GM18909 (cell line): ENCODE data around the gene KCNC2.

Experiments
- ATAC-seq: cut with Tn5 transposase; IDR thresholded peaks from one replicate; pipeline ENCODE4 v1.9.1; 2021; ENCODE audit warnings: mild to moderate bottlenecking; ENCODE audit not compliant: unreplicated experiment, poor library complexity

Gene KCNC2

GRCh38 chr12:75081305-75081704 lies 128.3 kb downstream of the KCNC2 start:
- no peak for ATAC-seq

- ATAC-seq: no peak
Measured at GRCh38 chr12:75080582-75080981, 129.1 kb downstream of the KCNC2 start.

GRCh38 chr12:75065482-75065881 lies 144.2 kb downstream of the KCNC2 start:
- ATAC-seq: no peak

GRCh38 chr12:75062691-75063090 lies 146.9 kb downstream of the KCNC2 start:
- no peak for ATAC-seq

- ATAC-seq: no peak
Measured at GRCh38 chr12:75058228-75058627, 151.4 kb downstream of the KCNC2 start.

GRCh38 chr12:75048767-75049166 lies 160.9 kb downstream of the KCNC2 start:
- no peak for ATAC-seq

GRCh38 chr12:75047885-75048525 lies 161.6 kb downstream of the KCNC2 start:
- no peak for ATAC-seq

GRCh38 chr12:75042125-75042524 lies 167.5 kb downstream of the KCNC2 start:
- ATAC-seq: no peak

- no peak for ATAC-seq
Measured at GRCh38 chr12:75041472-75041871, 168.2 kb downstream of the KCNC2 start.

GRCh38 chr12:75020068-75020557 lies 189.5 kb downstream of the KCNC2 start:
- no peak for ATAC-seq

- ATAC-seq: no peak
Measured at GRCh38 chr12:75011120-75011519, 198.5 kb downstream of the KCNC2 start.

GRCh38 chr12:75007133-75007532 lies 202.5 kb downstream of the KCNC2 start:
- no peak for ATAC-seq

- ATAC-seq: no peak
Measured at GRCh38 chr12:75000120-75000519, 209.5 kb downstream of the KCNC2 start.

- ATAC-seq: no peak
Measured at GRCh38 chr12:74999474-74999873, 210.2 kb downstream of the KCNC2 start.
